ENCODE results near the gene CRKL.
"Not testable (repeated sequence)": the region's sequence is repeated elsewhere in the genome, so short reads cannot be mapped to it uniquely, and the experiment has no call there.

Gene CRKL

GRCh38 chr22:20963201-20964052 is 46.2 kb downstream of the CRKL start:
- Mint-ChIP-seq H3K4me3 (peak overlapping the region; percentile 66), H3K36me3 (no peaks in the 10 kb centered on the region), H3K4me1 (peaks cover 20% of the 10 kb centered on the region), H3K9me3 (no peaks in the 10 kb centered on the region), H3K27ac (no peak overlapping the region)
- DNase-seq (ENCODE audit: low spot score in 2 of 2) (no peak), ATAC-seq (no peak)

DNA sequence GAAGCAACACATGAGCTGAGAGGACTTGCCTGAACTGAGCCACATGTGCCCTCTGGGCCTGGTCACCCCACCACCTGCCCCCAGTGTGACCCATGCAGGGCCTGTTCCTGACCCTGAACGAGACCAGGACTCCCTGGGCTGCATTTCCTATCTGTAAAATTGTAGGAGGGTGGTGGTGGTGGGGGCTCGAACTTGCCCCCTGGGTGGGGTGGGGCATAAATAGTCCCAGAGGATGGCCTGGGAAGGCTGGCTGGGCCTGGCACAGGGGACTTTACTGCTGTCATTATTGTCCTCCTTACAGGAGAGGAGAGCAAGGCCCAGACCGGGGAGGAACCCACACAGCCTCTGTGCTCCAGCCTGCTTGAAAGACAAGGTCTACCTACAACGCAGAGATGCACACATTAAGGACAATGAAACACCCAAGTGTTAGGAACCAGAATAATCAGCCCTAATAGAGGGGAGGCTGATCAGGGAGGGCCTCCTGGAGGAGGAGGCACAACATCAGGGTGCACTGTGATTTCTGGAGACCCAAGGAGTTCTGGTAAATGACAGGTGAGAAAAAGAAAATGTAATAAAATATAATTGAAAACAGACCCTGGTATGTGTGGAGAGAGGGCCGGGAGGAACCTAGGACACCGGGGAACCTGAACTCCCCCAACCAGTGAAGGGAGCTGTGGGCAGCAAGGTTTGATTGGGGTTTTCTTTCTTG is 47.0 kb downstream of the CRKL start:
- DNase-seq (ENCODE audit: low spot score in 2 of 2) (no peak), ATAC-seq (no peak)
- Mint-ChIP-seq H3K4me3 (peak overlapping the region; percentile 66), H3K27ac (peak overlapping the region; percentile 40), H3K36me3 (no peaks in the 10 kb centered on the region), H3K9me3 (no peaks in the 10 kb centered on the region), H3K4me1 (peaks cover 20% of the 10 kb centered on the region)

- Mint-ChIP-seq H3K36me3 (no peaks in the 10 kb centered on the region), H3K4me1 (peaks cover 20% of the 10 kb centered on the region), H3K27ac (peak overlapping the region; percentile 40), H3K9me3 (no peaks in the 10 kb centered on the region), H3K4me3 (peak overlapping the region; percentile 66)
- DNase-seq (ENCODE audit: low spot score in 2 of 2) (no peak), ATAC-seq (no peak)
Observed at GRCh38 chr22:20964799-20965103, 47.5 kb downstream of the CRKL start.

DNA sequence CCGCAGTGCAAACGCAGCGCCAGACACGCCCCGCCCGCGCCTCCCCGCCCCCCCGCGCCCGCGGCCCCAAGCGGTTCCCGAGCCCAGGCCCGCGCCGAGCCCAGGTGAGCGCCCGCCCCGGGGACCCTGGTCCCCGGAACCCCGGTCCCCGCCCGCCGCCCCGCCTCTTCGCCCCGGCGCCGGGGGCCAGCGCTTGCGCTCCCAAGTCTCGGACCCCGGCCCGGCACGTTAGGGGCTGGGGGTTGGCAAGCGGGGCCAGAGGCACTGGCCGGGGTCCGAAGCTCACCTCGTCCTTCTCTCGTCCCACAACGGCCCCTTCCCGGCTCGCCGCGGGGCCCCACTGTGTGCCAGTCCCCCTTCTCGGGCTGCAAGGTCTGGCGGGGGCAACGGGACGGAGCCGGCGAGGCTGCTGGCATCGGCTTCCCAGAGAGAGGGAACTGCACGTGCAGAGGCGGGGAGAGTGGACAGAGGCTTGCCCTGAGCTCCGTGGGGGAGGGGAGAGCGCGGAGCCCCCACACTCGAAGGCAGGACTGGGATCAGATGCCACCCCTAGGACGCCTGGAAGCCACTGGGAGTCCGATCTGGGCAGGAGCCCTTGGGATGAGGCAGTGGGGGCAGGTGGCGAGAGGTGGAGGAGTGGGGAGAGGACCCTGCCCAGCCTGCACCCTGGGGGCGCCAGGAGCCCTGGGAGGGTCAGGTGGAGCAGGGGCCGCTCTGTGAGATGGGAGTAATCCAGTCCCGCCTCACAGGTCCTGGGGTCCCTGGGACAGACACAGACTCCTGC is 48.1 kb downstream of the CRKL start:
- Mint-ChIP-seq H3K4me3 (peak overlapping the region; percentile 66), H3K4me1 (peaks cover 20% of the 10 kb centered on the region), H3K27ac (no peak overlapping the region), H3K9me3 (no peaks in the 10 kb centered on the region), H3K36me3 (no peaks in the 10 kb centered on the region)
- DNase-seq (ENCODE audit: low spot score in 2 of 2) (no peak), ATAC-seq (no peak)

- Mint-ChIP-seq H3K4me1 (peaks cover 20% of the 10 kb centered on the region), H3K9me3 (no peaks in the 10 kb centered on the region), H3K27ac (no peak overlapping the region), H3K4me3 (peak overlapping the region; percentile 31), H3K36me3 (no peaks in the 10 kb centered on the region)
- ATAC-seq (no peak), DNase-seq (ENCODE audit: low spot score in 2 of 2) (no peak)
Observed at GRCh38 chr22:20965888-20966855, 49.0 kb downstream of the CRKL start.

- DNase-seq (ENCODE audit: low spot score in 2 of 2) (no peak), ATAC-seq (no peak)
- H3K27ac Mint-ChIP-seq, result peak within 1 kb of the TSS; percentile 48
- H3K9me3 Mint-ChIP-seq, result no peaks in the 10 kb centered on the region
- H3K4me3 Mint-ChIP-seq, result peak within 1 kb of the TSS; percentile 31
- peaks cover 13% of the 10 kb centered on the region for H3K4me1 Mint-ChIP-seq
- H3K36me3 Mint-ChIP-seq, result no peaks in the 10 kb centered on the region
Observed at GRCh38 chr22:20966883-20967696, 49.9 kb downstream of the CRKL start, which contains the start of gene AIFM3. Gene AIFM3, plus strand, starts transcription at chr22:20967255. Its CDS starts 690 bp downstream, at chr22:20967945.

- ATAC-seq, result no peak
- no peak overlapping the region for H3K27ac Mint-ChIP-seq
- H3K9me3 Mint-ChIP-seq, result no peaks in the 10 kb centered on the region
- DNase-seq (ENCODE audit: low spot score in 2 of 2), result no peak
- no peaks in the 10 kb centered on the region for H3K36me3 Mint-ChIP-seq
- H3K4me1 Mint-ChIP-seq, result peaks cover 12% of the 10 kb centered on the region
- no peak overlapping the region for H3K4me3 Mint-ChIP-seq
Observed at GRCh38 chr22:20967697-20968211, 50.5 kb downstream of the CRKL start.

DNA sequence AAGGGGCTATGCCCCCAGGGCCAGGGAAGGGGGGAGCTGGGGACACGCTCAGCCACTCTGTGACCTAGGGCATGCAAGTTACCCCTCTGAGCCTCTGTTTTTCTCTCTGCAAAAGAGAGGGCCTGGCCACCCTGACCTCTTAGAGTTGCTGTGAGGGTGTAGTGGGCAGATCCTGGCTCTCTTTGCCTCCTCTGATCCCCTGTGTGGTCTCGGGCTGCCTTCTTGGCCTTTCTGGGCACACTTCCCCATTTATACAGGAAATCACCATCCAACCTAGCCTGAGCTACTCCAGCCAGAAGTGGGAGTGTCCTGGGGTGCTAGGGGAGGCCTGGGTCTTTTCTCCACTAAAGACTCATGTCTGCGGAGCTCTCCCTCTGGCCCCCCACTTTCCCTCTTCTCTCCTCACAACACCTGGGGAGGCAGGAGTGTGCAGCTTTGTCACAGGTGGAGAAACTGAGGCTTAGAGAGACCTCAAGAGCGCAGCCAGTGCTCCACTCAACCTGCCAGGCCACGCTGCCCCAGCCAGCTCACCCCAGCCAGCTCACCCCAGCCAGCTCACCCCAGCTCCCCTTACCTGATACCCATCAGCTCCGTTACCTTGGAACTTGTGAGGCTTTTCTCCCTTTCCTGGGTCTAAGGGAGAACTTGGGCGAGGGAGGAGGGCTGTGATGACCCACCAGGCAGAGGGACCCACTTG is 51.2 kb downstream of the CRKL start:
- H3K9me3 Mint-ChIP-seq, result no peaks in the 10 kb centered on the region
- ATAC-seq, result no peak
- H3K27ac Mint-ChIP-seq, result no peak overlapping the region
- peaks cover 12% of the 10 kb centered on the region for H3K4me1 Mint-ChIP-seq
- no peaks in the 10 kb centered on the region for H3K36me3 Mint-ChIP-seq
- no peak for DNase-seq (ENCODE audit: low spot score in 2 of 2)
- H3K4me3 Mint-ChIP-seq, result no peak overlapping the region

GRCh38 chr22:20970939-20971657 is 53.9 kb downstream of the CRKL start:
- H3K4me3 Mint-ChIP-seq, result no peak overlapping the region
- peaks cover under 1% of the 10 kb centered on the region for H3K4me1 Mint-ChIP-seq
- H3K9me3 Mint-ChIP-seq, result no peaks in the 10 kb centered on the region
- peaks cover 7% of the 10 kb centered on the region for H3K36me3 Mint-ChIP-seq
- H3K27ac Mint-ChIP-seq, result peak overlapping the region; percentile 68
- DNase-seq (ENCODE audit: low spot score in 2 of 2) (no peak), ATAC-seq (no peak)

DNA sequence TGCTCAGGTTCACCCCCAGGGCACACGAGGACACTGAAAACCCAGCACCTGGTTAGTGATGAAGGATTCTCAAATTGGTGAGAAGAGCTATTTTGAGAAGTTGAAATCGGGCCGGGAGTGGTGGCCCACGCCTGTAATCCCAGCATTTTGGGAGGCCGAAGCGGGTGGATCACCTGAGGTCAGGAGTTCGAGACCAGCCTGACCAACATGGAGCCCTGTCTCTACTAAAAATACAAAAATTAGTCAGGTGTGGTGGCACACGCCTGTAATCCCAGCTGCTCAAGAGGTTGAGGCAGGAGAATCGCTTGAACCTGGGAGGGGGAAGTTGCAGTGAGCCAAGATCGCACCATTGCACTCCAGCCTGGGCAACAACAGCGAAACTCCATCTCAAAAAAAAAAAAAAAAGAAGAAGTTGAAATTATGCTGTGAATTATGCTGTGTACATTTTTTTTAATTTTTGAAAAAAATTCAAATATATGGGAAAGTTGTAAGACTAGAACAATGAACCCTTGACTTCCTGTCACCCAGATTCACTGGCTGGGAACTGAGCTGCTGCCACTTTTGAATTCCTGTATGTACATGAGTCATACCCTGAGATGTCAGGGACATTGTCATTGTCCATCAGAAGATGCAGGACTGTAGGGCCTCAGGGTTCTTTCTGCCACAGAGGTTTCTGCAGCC is 54.9 kb downstream of the CRKL start:
- DNase-seq (ENCODE audit: low spot score in 2 of 2); H3K9me3 Mint-ChIP-seq; H3K4me1 Mint-ChIP-seq; ATAC-seq; H3K36me3 Mint-ChIP-seq; H3K4me3 Mint-ChIP-seq; H3K27ac Mint-ChIP-seq: not testable (repeated sequence)

DNA sequence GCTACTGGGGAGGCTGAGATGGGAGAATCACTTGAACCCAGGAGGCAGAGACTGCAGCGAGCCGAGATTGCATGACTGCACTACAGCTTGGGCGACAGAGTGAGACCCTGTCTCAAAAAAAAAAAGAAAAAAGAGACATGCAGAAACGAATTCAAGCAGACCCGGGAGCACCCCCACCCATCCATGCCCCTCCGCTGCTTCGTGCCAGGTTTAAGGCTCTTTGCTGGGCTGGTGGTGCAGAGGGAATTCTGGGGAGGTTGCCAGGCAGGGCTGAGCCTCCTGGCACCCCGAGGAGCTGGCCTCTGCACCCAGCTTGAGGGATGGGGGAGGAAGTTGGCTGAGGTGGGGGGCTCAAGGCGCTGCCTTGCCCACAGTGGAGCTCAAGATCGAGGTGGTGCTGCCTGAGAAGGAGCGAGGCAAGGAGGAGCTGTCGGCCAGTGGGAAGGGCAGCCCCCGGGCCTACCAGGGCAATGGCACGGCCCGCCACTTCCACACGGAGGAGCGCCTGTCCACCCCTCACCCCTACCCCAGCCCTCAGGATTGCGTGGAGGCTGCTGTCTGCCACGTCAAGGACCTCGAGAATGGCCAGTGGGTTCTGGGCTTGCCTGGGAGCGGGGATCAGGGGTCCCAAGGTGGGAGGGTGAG is 55.8 kb downstream of the CRKL start:
- no peak overlapping the region for H3K27ac Mint-ChIP-seq

More for the DNA sequence above, 55.8 kb downstream of the CRKL start:
- no peak for DNase-seq (ENCODE audit: low spot score in 2 of 2)
- no peaks in the 10 kb centered on the region for H3K9me3 Mint-ChIP-seq
- peaks cover 7% of the 10 kb centered on the region for H3K36me3 Mint-ChIP-seq
- ATAC-seq, result no peak
- H3K4me1 Mint-ChIP-seq, result no peaks in the 10 kb centered on the region
- H3K4me3 Mint-ChIP-seq, result no peak overlapping the region

Measured in stimulated activated effector memory CD8-positive, alpha-beta T cell treated with anti-CD3 and anti-CD28 coated beads, Interleukin-12 subunit alpha, Interleukin-12 subunit beta, amount 100 ng/mL, for 72 hours (primary cell).